ENCODE data around the gene RNF14.

DNA sequence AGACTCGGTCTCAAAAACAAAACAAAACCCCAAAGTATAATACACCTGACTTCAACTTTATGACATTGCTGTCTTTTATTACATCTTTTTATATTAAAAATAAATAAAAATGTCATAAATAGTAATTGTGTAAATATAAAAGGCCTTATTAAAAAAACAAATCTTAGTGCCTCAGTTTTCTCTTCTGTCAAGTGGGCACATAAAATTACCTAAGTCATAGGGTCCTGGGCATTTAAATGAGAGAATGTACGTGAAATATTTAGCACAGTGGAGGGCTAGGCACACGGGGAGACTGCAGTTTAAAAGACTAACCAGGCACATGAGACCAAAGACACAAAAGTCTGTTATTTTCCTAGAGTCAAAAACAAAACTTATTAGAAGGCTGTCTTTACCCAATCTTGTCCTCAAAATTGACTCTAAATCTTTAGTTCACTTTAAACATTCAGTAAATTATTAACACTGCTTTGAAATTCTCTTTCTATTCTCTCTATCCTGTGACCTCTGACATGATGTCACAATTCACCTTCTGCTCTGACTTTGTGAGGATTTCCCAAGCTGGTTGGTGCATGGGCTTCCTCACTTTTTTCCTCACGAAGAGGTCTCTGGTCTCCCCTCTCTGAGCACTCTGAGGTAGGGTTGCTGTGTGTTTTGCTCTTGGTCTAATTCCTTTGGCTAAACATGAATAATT, 2.5 kb upstream of the RNF14 start:
- TF ChIP-seq EZH2 (IDR thresholded peaks at IDR 0.05; ENCODE audit: borderline replicate concordance, insufficient read depth, low read length, poor library complexity, severe bottlenecking) (no peak), RAD21 (conservative IDR thresholded peaks at IDR 0.05) (no peak)
- TF ChIP-seq, protein P1, sequence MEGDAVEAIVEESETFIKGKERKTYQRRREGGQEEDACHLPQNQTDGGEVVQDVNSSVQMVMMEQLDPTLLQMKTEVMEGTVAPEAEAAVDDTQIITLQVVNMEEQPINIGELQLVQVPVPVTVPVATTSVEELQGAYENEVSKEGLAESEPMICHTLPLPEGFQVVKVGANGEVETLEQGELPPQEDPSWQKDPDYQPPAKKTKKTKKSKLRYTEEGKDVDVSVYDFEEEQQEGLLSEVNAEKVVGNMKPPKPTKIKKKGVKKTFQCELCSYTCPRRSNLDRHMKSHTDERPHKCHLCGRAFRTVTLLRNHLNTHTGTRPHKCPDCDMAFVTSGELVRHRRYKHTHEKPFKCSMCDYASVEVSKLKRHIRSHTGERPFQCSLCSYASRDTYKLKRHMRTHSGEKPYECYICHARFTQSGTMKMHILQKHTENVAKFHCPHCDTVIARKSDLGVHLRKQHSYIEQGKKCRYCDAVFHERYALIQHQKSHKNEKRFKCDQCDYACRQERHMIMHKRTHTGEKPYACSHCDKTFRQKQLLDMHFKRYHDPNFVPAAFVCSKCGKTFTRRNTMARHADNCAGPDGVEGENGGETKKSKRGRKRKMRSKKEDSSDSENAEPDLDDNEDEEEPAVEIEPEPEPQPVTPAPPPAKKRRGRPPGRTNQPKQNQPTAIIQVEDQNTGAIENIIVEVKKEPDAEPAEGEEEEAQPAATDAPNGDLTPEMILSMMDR (IDR thresholded peaks at IDR 0.05; ENCODE audit: poor library complexity, severe bottlenecking): no peak
- TF ChIP-seq, protein P2, sequence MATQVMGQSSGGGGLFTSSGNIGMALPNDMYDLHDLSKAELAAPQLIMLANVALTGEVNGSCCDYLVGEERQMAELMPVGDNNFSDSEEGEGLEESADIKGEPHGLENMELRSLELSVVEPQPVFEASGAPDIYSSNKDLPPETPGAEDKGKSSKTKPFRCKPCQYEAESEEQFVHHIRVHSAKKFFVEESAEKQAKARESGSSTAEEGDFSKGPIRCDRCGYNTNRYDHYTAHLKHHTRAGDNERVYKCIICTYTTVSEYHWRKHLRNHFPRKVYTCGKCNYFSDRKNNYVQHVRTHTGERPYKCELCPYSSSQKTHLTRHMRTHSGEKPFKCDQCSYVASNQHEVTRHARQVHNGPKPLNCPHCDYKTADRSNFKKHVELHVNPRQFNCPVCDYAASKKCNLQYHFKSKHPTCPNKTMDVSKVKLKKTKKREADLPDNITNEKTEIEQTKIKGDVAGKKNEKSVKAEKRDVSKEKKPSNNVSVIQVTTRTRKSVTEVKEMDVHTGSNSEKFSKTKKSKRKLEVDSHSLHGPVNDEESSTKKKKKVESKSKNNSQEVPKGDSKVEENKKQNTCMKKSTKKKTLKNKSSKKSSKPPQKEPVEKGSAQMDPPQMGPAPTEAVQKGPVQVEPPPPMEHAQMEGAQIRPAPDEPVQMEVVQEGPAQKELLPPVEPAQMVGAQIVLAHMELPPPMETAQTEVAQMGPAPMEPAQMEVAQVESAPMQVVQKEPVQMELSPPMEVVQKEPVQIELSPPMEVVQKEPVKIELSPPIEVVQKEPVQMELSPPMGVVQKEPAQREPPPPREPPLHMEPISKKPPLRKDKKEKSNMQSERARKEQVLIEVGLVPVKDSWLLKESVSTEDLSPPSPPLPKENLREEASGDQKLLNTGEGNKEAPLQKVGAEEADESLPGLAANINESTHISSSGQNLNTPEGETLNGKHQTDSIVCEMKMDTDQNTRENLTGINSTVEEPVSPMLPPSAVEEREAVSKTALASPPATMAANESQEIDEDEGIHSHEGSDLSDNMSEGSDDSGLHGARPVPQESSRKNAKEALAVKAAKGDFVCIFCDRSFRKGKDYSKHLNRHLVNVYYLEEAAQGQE (IDR thresholded peaks at IDR 0.05; ENCODE audit: borderline replicate concordance): no peak

Data from neural cell (in vitro differentiated cells).